ENCODE data around the gene NTF3. TPM values are rescaled to one million over a fixed set of nuclear protein-coding genes. Genes with fewer than 3 reads are reported as not detected.

Gene NTF3
- polyA plus RNA-seq, 1 of the 3 experiments (the other 2 are of a cell fraction) = not detected

GRCh38 chr12:5392961-5393360, 38.9 kb upstream of the NTF3 start (continued):
- no peak for TF ChIP-seq PBX3 (IDR thresholded peaks at IDR 0.05)
- no peak for TF ChIP-seq CHD2 (IDR thresholded peaks at IDR 0.05; ENCODE audit: low read length, partially characterized antibody)
- TF ChIP-seq JUND (IDR thresholded peaks at IDR 0.05) = no peak
- no peak for TF ChIP-seq NFIC (IDR thresholded peaks at IDR 0.05; ENCODE audit: borderline replicate concordance)
- TF ChIP-seq TAF1 (IDR thresholded peaks at IDR 0.05; ENCODE audit: borderline replicate concordance, low read depth, low read length) = no peak
- TF ChIP-seq RFX5 (IDR thresholded peaks at IDR 0.05; ENCODE audit: low read length) = no peak

- Histone ChIP-seq H3F3A (replicated peaks; ENCODE audit: insufficient read depth) (no peaks in the 10 kb centered on the region), H3K4me1 (ENCODE audit: control insufficient read depth in 1 of 2, insufficient read depth in 2 of 2, low read depth in 1 of 2, low read length in 1 of 2) (no peaks in the 10 kb centered on the region; a peak in 1 of 4 replicates), H3K9ac (no peak overlapping the region), H3K9me2 (no peaks in the 10 kb centered on the region), H3K9me3 (no peaks in the 10 kb centered on the region), H2AFZ (ENCODE audit: low read depth) (no peak overlapping the region), H3K36me3 (replicated peaks in 1 of 2; ENCODE audit: control insufficient read depth in 1 of 2, insufficient read depth in 2 of 2, low read length in 1 of 2) (no peaks in the 10 kb centered on the region), H3K79me2 (ENCODE audit: insufficient read depth) (no peaks in the 10 kb centered on the region), H3K4me2 (no peak overlapping the region), H4K20me1 (ENCODE audit: insufficient read depth) (no peaks in the 10 kb centered on the region), H3K27me3 (ENCODE audit: insufficient read depth) (no peaks in the 10 kb centered on the region), H3K27ac (ENCODE audit: low read depth in 2 of 2, low read length in 1 of 2) (no peak overlapping the region), H3K4me3 (ENCODE audit: low read depth in 2 of 2, low read length in 1 of 2) (no peak overlapping the region)
- 32% methylated on average over 13 of the region's 13 CpGs for WGBS (ENCODE audit: low lambda C conversion rate)
- ChIA-PET POLR2A (no interaction called here), CTCF (no interaction called here)
- DNase-seq = no peak
- TF ChIP-seq CHD2 (IDR thresholded peaks at IDR 0.05; ENCODE audit: low read length, partially characterized antibody) (no peak), EP300 (IDR thresholded peaks at IDR 0.05; ENCODE audit: borderline replicate concordance in 1 of 2, low read depth in 1 of 2, low read length in 1 of 2) (no peak), IRF3 (IDR thresholded peaks at IDR 0.05; ENCODE audit: low read depth, low read length) (no peak), SIN3A (IDR thresholded peaks at IDR 0.05; ENCODE audit: borderline replicate concordance, low read depth, low read length) (no peak), NFIC (IDR thresholded peaks at IDR 0.05; ENCODE audit: borderline replicate concordance) (no peak), REST (IDR thresholded peaks at IDR 0.05; ENCODE audit: low read depth, low read length) (no peak), MAX (IDR thresholded peaks at IDR 0.05; ENCODE audit: low read depth) (no peak), POLR2AphosphoS5 (IDR thresholded peaks at IDR 0.05; ENCODE audit: low read depth, low read length) (no peak)
These were observed 36.3 kb upstream of the NTF3 start for GRCh38 chr12:5395443-5396271.
